HEK293 (cell line): ENCODE measurements around the gene TRIAP1.
"Not testable (repeated sequence)": the region's sequence is repeated elsewhere in the genome, so short reads cannot be mapped to it uniquely, and the experiment has no call there.

Experiments
- IKZF3 ChIP-seq: fragments of 450-650 bp; IDR thresholded peaks from 2 replicates; pipeline ENCODE4 v1.5.0; 2018; ENCODE audit warnings: missing biosample characterization, mild to moderate bottlenecking, missing genetic modification characterization, moderate library complexity
- SP2 ChIP-seq: fragments of 450-650 bp; formaldehyde crosslinking; IDR thresholded peaks from 2 replicates; pipeline ENCODE4 v1.5.1; 2016; ENCODE audit warnings: missing biosample characterization, missing genetic modification characterization
- YY1 ChIP-seq: fragments of 450-650 bp; formaldehyde crosslinking; IDR thresholded peaks from 2 replicates; pipeline ENCODE4 v1.5.1; 2018; ENCODE audit warnings: missing biosample characterization, missing genetic modification characterization
- ZFP41 ChIP-seq: fragments of 450-650 bp; formaldehyde crosslinking; IDR thresholded peaks from 2 replicates; pipeline ENCODE4 v1.5.1; 2016; ENCODE audit warnings: missing biosample characterization, missing genetic modification characterization, borderline replicate concordance
- ZNF114 ChIP-seq: fragments of 450-650 bp; formaldehyde crosslinking; IDR thresholded peaks from 2 replicates; pipeline ENCODE4 v1.5.0; 2017; ENCODE audit warnings: missing biosample characterization, missing genetic modification characterization
- ZNF777 ChIP-seq: fragments of 450-650 bp; formaldehyde crosslinking; IDR thresholded peaks from 2 replicates; pipeline ENCODE4 v1.5.1; 2017; ENCODE audit warnings: missing biosample characterization, missing genetic modification characterization, borderline replicate concordance
- TF ChIP-seq, protein P1 (sequence below): fragments of 450-650 bp; formaldehyde crosslinking; IDR thresholded peaks from 2 replicates; pipeline ENCODE4 v1.5.1; 2016; ENCODE audit warnings: missing biosample characterization, missing genetic modification characterization
- TF ChIP-seq, protein P2 (sequence below): fragments of 450-650 bp; formaldehyde crosslinking; IDR thresholded peaks from 2 replicates; pipeline ENCODE4 v1.5.1; 2016; ENCODE audit warnings: missing biosample characterization, missing genetic modification characterization

DNA sequence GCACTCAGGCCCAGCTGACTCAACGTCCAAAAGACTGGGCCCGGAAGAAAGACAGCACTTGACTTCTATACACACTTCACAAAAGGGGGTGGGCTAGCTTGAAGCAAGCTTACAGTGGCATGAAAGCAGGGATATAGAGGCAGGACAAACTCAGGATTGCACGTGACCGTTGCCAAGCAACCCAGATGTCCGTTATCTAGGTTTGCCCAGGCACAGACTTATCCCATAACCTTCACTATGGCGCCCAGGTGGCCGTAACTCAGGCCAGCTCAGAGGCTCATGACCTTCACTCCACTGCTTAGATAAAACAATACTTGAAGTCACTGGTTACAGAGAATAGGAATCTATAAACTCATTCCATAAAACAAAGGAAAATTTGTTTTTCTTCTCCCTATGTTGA, 41.4 kb upstream of the TRIAP1 start:
- not testable (repeated sequence) for TF ChIP-seq ZNF777 (tag by site-specific recombination); IKZF3; SP2; ZFP41 (tag by site-specific recombination); ZNF114 (tag by site-specific recombination); YY1 (tag by site-specific recombination)
- TF ChIP-seq, protein P1, sequence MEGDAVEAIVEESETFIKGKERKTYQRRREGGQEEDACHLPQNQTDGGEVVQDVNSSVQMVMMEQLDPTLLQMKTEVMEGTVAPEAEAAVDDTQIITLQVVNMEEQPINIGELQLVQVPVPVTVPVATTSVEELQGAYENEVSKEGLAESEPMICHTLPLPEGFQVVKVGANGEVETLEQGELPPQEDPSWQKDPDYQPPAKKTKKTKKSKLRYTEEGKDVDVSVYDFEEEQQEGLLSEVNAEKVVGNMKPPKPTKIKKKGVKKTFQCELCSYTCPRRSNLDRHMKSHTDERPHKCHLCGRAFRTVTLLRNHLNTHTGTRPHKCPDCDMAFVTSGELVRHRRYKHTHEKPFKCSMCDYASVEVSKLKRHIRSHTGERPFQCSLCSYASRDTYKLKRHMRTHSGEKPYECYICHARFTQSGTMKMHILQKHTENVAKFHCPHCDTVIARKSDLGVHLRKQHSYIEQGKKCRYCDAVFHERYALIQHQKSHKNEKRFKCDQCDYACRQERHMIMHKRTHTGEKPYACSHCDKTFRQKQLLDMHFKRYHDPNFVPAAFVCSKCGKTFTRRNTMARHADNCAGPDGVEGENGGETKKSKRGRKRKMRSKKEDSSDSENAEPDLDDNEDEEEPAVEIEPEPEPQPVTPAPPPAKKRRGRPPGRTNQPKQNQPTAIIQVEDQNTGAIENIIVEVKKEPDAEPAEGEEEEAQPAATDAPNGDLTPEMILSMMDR (tag by site-specific recombination) = not testable (repeated sequence)
- TF ChIP-seq, protein P2, sequence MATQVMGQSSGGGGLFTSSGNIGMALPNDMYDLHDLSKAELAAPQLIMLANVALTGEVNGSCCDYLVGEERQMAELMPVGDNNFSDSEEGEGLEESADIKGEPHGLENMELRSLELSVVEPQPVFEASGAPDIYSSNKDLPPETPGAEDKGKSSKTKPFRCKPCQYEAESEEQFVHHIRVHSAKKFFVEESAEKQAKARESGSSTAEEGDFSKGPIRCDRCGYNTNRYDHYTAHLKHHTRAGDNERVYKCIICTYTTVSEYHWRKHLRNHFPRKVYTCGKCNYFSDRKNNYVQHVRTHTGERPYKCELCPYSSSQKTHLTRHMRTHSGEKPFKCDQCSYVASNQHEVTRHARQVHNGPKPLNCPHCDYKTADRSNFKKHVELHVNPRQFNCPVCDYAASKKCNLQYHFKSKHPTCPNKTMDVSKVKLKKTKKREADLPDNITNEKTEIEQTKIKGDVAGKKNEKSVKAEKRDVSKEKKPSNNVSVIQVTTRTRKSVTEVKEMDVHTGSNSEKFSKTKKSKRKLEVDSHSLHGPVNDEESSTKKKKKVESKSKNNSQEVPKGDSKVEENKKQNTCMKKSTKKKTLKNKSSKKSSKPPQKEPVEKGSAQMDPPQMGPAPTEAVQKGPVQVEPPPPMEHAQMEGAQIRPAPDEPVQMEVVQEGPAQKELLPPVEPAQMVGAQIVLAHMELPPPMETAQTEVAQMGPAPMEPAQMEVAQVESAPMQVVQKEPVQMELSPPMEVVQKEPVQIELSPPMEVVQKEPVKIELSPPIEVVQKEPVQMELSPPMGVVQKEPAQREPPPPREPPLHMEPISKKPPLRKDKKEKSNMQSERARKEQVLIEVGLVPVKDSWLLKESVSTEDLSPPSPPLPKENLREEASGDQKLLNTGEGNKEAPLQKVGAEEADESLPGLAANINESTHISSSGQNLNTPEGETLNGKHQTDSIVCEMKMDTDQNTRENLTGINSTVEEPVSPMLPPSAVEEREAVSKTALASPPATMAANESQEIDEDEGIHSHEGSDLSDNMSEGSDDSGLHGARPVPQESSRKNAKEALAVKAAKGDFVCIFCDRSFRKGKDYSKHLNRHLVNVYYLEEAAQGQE (tag by site-specific recombination) = not testable (repeated sequence)
